GM18502 (cell line): ENCODE results near the gene ITGB2.

Experiments used
- ATAC-seq: cut with Tn5 transposase; IDR thresholded peaks from one replicate; pipeline ENCODE4 v1.9.1; 2021; ENCODE audit warnings: mild to moderate bottlenecking; ENCODE audit not compliant: unreplicated experiment, poor library complexity

Gene ITGB2

DNA sequence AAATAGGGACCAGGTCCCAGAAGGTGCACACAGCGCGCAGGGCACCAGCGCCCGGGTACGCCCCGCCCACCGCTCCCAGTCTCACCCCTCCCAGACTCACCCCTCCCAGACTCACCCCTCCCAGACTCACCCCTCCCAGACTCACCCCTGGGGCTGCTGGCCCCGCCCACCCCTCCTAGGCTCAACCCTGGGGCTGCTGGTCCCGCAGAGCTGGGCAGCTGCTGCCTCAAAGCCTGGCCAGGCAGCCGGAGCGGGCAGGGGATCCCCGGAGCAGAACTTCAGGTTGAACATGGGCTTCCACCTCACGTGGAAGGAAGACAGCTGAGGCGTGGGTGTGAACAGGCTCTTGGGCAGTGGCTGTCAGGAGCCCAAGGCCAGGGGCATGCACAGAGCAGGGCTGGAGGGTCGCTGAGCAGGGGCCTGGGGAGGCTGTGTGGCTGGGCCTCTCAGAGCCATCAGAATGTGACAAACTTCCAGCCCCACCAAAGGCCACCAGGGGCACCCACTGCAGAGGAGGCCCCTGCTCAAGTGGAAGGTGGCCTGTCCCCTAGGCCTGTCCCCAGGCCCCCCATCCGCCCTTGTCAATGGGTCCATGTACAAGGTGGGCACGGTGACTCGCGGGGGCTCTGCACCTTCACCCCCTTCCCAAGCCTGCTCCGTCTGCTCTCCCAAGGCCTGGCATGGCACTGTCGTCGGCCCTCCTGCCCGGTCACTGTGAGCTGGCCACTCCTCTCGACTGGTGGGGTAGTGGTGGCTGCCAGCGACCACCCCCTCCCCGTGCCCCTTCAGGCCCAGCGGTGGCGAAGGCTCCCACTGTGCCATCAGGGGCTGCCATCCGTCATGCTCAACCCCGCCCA is 82.4 kb downstream of the ITGB2 start:
- ATAC-seq = no peak

GRCh38 chr21:44837537-44837936 is 83.2 kb downstream of the ITGB2 start:
- ATAC-seq = no peak

GRCh38 chr21:44836666-44837471 is 83.8 kb downstream of the ITGB2 start:
- ATAC-seq = no peak

DNA sequence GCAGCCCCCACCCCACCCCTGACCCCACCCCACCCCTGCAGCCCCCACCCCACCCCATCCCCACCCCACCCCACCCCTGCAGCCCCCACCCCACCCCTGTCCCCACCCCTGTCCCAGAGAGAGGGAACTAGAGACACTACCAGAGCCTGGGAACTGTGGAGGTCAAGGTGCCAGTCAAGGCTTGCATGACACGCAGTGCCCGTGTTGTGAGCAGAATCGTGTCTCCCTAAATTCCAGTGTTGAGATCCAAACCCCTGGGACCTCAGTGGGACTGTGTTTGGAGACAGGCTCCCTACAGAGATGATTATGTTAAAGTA is 84.4 kb downstream of the ITGB2 start:
- ATAC-seq = no peak
